Endometrial microvascular endothelial cells (primary cell): ENCODE measurements around the gene G6PC2. TPM values are rescaled to one million over a fixed set of nuclear protein-coding genes. Genes with fewer than 3 reads are reported as not detected.
"Not testable (repeated sequence)": the region's sequence is repeated elsewhere in the genome, so short reads cannot be mapped to it uniquely, and the experiment has no call there.

ENCODE experiments used
- in situ Hi-C: cut with HindIII; loops from 2 replicates; pipeline ENCODE4 v1.10.0; 2017; ENCODE audit warnings: low sequenced_read_pairs, low pct_unique_long_range_greater_than_20kb; ENCODE audit errors: inconsistent ontology term
- total RNA-seq: library from RNA; depleted of rRNA; stranded (reverse); fragments of >200 nt; gene quantifications from one replicate; pipeline ENCODE4 v1.2.3, GENCODE V29; 2015; ENCODE audit errors: inconsistent ontology term

Gene G6PC2, protein sequence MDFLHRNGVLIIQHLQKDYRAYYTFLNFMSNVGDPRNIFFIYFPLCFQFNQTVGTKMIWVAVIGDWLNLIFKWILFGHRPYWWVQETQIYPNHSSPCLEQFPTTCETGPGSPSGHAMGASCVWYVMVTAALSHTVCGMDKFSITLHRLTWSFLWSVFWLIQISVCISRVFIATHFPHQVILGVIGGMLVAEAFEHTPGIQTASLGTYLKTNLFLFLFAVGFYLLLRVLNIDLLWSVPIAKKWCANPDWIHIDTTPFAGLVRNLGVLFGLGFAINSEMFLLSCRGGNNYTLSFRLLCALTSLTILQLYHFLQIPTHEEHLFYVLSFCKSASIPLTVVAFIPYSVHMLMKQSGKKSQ
- not detected for total RNA-seq

- in situ Hi-C loops = no loop called here
These were observed at the start of gene G6PC2 for GRCh38 chr2:168901003-168901402. Gene G6PC2, plus strand, starts transcription at chr2:168901291. Its CDS starts 41 bp downstream, at chr2:168901332.

- in situ Hi-C loops = no loop called here
These were observed 49.3 kb upstream of the G6PC2 start for GRCh38 chr2:168851674-168852320.

- in situ Hi-C loops = no loop called here
These were observed 48.6 kb upstream of the G6PC2 start for GRCh38 chr2:168852481-168852880.

GRCh38 chr2:168853471-168853870, 47.6 kb upstream of the G6PC2 start:
- in situ Hi-C loops = no loop called here

- in situ Hi-C loops = no loop called here
These were observed 46.4 kb upstream of the G6PC2 start for GRCh38 chr2:168854651-168855050.

DNA sequence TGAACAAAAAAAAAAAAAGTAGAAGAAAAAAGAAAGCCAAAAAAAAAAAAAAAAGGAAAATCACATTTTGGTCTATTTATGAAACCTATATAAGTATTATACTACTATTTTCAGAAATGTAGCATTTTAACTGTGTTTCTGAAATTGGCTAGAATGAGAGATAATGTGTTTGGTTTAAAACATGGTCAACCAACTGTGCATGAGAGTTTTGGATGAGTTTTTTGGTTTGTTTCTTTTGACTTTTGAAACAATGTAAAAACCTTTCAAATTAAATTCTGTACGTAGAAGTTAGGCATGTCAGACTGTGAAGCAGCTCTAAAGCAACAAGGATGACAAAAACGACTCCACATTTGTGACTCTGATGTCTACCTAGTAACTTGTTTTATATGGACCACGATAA, 45.5 kb upstream of the G6PC2 start:
- in situ Hi-C loops = no loop called here

DNA sequence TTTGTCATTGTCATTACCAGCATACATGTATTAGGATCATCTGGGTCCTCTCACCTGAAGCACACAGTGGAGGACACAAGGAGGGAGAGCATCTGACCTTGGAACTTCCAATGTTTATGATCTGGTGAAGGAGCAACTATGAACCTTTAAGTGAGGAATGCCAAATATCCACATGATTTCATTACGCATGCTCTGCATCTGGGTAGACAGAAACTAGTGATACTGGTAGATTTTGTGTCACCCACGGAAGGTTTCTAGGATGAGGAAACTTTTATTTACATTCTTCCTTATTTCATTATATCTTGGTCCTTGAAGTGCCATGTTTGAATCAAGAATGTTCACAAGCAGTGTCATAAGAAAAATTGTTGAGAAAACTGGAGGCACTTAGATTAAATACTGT, 42.9 kb upstream of the G6PC2 start:
- in situ Hi-C loops = no loop called here

DNA sequence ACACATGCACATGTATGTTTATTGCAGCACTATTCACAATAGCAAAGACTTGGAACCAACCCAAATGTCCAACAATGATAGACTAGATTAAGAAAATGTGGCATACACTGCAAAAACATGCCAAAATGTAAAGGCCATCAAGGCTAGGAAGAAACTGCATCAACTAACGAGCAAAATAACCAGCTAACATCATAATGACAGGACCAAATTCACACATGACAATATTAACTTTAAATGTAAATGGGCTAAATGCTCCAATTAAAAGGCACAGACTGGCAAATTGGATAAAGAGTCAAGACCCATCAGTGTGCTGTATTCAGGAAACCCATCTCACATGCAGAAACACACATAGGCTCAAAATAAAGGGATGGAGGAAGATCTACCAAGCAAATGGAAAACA, 33.9 kb upstream of the G6PC2 start:
- in situ Hi-C loops = not testable (repeated sequence)

GRCh38 chr2:168870369-168870768, 30.7 kb upstream of the G6PC2 start:
- in situ Hi-C loops = not testable (repeated sequence)

DNA sequence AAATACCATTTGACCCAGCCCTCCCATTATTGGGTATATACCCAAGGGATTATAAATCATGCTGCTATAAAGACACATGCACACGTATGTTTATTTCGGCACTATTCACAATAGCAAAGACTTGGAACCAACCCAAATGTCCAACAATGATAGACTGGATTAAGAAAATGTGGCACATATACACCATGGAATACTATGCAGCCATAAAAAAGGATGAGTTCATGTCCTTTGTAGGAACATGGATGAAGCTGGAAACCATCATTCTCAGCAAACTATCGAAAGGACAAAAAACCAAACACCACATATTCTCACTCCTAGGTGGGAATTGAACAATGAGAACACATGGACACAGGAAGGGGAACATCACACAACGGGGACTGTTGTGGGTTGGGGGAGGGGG, 30.3 kb upstream of the G6PC2 start:
- in situ Hi-C loops = not testable (repeated sequence)

- in situ Hi-C loops = no loop called here
These were observed 26.6 kb upstream of the G6PC2 start for GRCh38 chr2:168874368-168875054.

- in situ Hi-C loops = not testable (repeated sequence)
These were observed 18.9 kb upstream of the G6PC2 start for GRCh38 chr2:168882163-168882562.

- in situ Hi-C loops = no loop called here
These were observed 16.1 kb upstream of the G6PC2 start for GRCh38 chr2:168884975-168885374.

DNA sequence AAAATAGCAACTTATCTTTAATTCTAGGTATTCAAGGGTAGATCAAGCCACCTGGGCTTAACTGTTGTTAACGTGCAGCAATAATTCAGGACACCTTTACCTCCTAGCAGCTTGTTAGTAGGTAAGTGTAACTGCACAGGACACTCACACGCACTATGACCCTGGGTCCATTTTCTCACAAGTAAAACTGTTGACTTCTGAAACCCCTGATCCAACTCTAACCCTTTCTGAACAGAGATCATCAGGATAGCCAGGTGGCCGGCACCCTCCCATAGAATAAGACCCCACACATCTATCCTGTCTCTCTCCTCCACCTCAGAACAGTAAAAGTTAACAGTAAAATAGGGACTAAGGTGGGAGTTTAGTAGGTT, 11.5 kb upstream of the G6PC2 start:
- in situ Hi-C loops = no loop called here

GRCh38 chr2:168890006-168890782, 10.9 kb upstream of the G6PC2 start, which contains the start of gene SPC25:
Gene SPC25, minus strand, starts transcription at chr2:168890430. Its CDS starts 911 bp downstream, at chr2:168889519.
- in situ Hi-C loops = no loop called here

- in situ Hi-C loops = no loop called here
These were observed 8.8 kb upstream of the G6PC2 start for GRCh38 chr2:168892327-168892726.

DNA sequence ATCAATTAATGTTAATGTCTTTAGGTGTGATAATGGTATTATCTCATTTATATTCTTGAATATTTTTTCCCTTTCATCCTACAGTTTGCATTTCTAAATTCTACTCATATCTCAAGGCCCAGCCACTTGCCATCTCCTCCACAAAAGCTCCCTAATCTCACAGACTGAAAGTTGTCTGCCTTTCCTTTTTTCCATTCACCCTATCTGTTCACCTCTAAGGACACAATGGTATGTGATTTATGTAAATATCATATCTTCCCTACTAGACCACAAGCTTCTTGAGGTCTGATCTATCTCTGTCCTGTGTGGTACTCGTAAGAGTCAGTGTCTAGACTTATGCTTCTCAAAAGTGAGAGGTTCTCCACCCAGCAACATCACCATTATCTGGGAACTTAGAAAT, 7.0 kb upstream of the G6PC2 start:
- in situ Hi-C loops = no loop called here

GRCh38 chr2:168894720-168895119, 6.4 kb upstream of the G6PC2 start:
- in situ Hi-C loops = no loop called here

- in situ Hi-C loops = no loop called here
These were observed 5.3 kb upstream of the G6PC2 start for GRCh38 chr2:168895771-168896170.
